Hepatocyte (in vitro differentiated cells): ENCODE measurements around the gene SAFB2. TPM values are rescaled to one million over a fixed set of nuclear protein-coding genes. Genes with fewer than 3 reads are reported as not detected.

Experiments used
- DNase-seq: peaks from one replicate; pipeline ENCODE4 v3.0.0-alpha.2; 2016; ENCODE audit warnings: low spot score
- H2AFZ ChIP-seq: fragments of 200-600 bp; sonication (generic); 2 replicates; pipeline ENCODE4 v1.6.0; 2016; ENCODE audit warnings: antibody characterized with exemption, mild to moderate bottlenecking
- H3K27ac ChIP-seq: fragments of 200-600 bp; sonication (generic); 2 replicates; pipeline ENCODE4 v1.5.1; 2016; ENCODE audit warnings: mild to moderate bottlenecking
- H3K27me3 ChIP-seq: fragments of 200-600 bp; sonication (generic); 2 replicates; pipeline ENCODE4 v1.6.1; 2016
- H3K36me3 ChIP-seq: fragments of 200-600 bp; sonication (generic); replicated peaks from 2 replicates; pipeline ENCODE4 v1.5.1; 2016; ENCODE audit warnings: low read depth; ENCODE audit not compliant: insufficient read depth
- H3K4me1 ChIP-seq: fragments of 200-600 bp; sonication (generic); 2 replicates; pipeline ENCODE4 v1.5.1; 2016; ENCODE audit warnings: mild to moderate bottlenecking, moderate library complexity; ENCODE audit not compliant: insufficient read depth
- H3K4me2 ChIP-seq: fragments of 200-600 bp; sonication (generic); 2 replicates; pipeline ENCODE4 v1.6.0; 2016
- H3K4me3 ChIP-seq: fragments of 200-600 bp; sonication (generic); 2 replicates; pipeline ENCODE4 v1.5.1; 2016; ENCODE audit warnings: mild to moderate bottlenecking
- H3K79me2 ChIP-seq: fragments of 200-600 bp; sonication (generic); 2 replicates; pipeline ENCODE4 v1.6.0; 2017; ENCODE audit warnings: mild to moderate bottlenecking
- H3K9me2 ChIP-seq: fragments of 200-600 bp; sonication (generic); replicated peaks from 2 replicates; pipeline ENCODE4 v1.6.0; 2017; ENCODE audit warnings: mild to moderate bottlenecking; ENCODE audit not compliant: insufficient read depth
- H3K9me3 ChIP-seq: fragments of 200-600 bp; sonication (generic); 2 replicates; pipeline ENCODE4 v1.5.1; 2016; ENCODE audit warnings: low read depth, mild to moderate bottlenecking
- H4K20me1 ChIP-seq: fragments of 200-600 bp; sonication (generic); 2 replicates; pipeline ENCODE4 v1.6.0; 2016; ENCODE audit warnings: mild to moderate bottlenecking; ENCODE audit not compliant: insufficient read depth, poor library complexity, severe bottlenecking
- EZH2 ChIP-seq: fragments of 200-600 bp; sonication (generic); IDR thresholded peaks from 2 replicates; pipeline ENCODE4 v1.6.1; 2016; ENCODE audit warnings: antibody characterized with exemption, mild to moderate bottlenecking, borderline replicate concordance
- EZH2phosphoT487 ChIP-seq: fragments of 200-600 bp; sonication (generic); IDR thresholded peaks from one replicate; pipeline ENCODE4 v1.6.1; 2018; ENCODE audit warnings: antibody characterized with exemption, mild to moderate bottlenecking, low read depth, moderate library complexity; ENCODE audit not compliant: unreplicated experiment, severe bottlenecking
- WGBS: methylation state at CpG from one replicate; pipeline ENCODE4 v1.1.6; 2016; ENCODE audit warnings: low lambda C conversion rate; ENCODE audit errors: missing lambda C conversion rate; 5-methylcytosine and 5-hydroxymethylcytosine counted together
- polyA plus RNA-seq: library from polyadenylated mRNA; unstranded; fragments of >200 nt; fragmentation: Nextera tagmentation; extraction: Ambion mirVana; gene quantifications from 2 replicates; pipeline ENCODE4 v1.2.1, GENCODE V29; 2016
- total RNA-seq: library from RNA; depleted of rRNA; stranded (reverse); fragments of >200 nt; gene quantifications from 2 replicates; pipeline ENCODE4 v1.2.3, GENCODE V29; 2014
- TF ChIP-seq, protein P1 (sequence below): fragments of 200-600 bp; sonication (generic); IDR thresholded peaks from 2 replicates; pipeline ENCODE4 v1.5.1; 2016; ENCODE audit warnings: antibody characterized with exemption, mild to moderate bottlenecking; ENCODE audit not compliant: poor library complexity

Gene SAFB2
- total and polyA plus RNA-seq, 2 experiments from 2014 or later: 21.1 to 42.6 TPM

DNA sequence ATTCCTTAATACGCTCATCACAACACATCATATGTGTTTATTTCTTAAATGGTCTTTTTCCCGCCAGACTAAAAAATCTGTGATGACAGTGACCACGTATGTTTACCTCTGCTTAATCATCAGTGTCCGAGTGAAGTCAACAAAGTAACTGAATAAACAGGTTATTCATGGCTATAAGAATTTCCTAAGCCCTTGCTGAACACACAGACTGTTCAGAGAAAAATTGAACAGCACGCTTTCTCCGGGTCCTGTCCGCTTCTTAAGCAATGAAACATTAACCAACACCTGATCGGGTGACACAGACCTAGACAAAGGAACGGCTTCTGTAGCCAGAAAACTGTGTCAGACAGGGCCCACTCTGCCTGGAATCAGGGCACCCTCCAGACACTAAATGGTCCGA is 14.3 kb downstream of the SAFB2 start:
- no peaks in the 10 kb centered on the region for H3K9me2 ChIP-seq
- TF ChIP-seq EZH2: no peak
- TF ChIP-seq, protein P1, sequence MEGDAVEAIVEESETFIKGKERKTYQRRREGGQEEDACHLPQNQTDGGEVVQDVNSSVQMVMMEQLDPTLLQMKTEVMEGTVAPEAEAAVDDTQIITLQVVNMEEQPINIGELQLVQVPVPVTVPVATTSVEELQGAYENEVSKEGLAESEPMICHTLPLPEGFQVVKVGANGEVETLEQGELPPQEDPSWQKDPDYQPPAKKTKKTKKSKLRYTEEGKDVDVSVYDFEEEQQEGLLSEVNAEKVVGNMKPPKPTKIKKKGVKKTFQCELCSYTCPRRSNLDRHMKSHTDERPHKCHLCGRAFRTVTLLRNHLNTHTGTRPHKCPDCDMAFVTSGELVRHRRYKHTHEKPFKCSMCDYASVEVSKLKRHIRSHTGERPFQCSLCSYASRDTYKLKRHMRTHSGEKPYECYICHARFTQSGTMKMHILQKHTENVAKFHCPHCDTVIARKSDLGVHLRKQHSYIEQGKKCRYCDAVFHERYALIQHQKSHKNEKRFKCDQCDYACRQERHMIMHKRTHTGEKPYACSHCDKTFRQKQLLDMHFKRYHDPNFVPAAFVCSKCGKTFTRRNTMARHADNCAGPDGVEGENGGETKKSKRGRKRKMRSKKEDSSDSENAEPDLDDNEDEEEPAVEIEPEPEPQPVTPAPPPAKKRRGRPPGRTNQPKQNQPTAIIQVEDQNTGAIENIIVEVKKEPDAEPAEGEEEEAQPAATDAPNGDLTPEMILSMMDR: no peak
- WGBS: 83% methylated on average over 10 of the region's 10 CpGs
- H3K4me2 ChIP-seq: no peak overlapping the region
- H3K4me1 ChIP-seq: no peaks in the 10 kb centered on the region
- no peaks in the 10 kb centered on the region for H3K36me3 ChIP-seq
- peaks cover 8% of the 10 kb centered on the region for H4K20me1 ChIP-seq
- H3K9me3 ChIP-seq: no peaks in the 10 kb centered on the region
- H3K27ac ChIP-seq: no peak overlapping the region
- no peak overlapping the region for H3K4me3 ChIP-seq
- no peak for DNase-seq
- no peaks in the 10 kb centered on the region for H3K27me3 ChIP-seq
- no peak overlapping the region for H2AFZ ChIP-seq
- H3K79me2 ChIP-seq: peaks cover 18% of the 10 kb centered on the region

- Histone ChIP-seq H3K27me3 (no peaks in the 10 kb centered on the region), H2AFZ (no peak overlapping the region), H3K4me2 (no peak overlapping the region), H3K9me2 (no peaks in the 10 kb centered on the region), H4K20me1 (peaks cover 8% of the 10 kb centered on the region), H3K79me2 (peaks cover 18% of the 10 kb centered on the region), H3K4me3 (no peak overlapping the region), H3K36me3 (no peaks in the 10 kb centered on the region), H3K4me1 (no peaks in the 10 kb centered on the region), H3K27ac (no peak overlapping the region), H3K9me3 (no peaks in the 10 kb centered on the region)
- no peak for TF ChIP-seq EZH2phosphoT487
- TF ChIP-seq EZH2: no peak
- TF ChIP-seq, protein P1: no peak
- DNase-seq: no peak
- 94% methylated on average over 16 of the region's 16 CpGs for WGBS
These were observed 15.0 kb downstream of the SAFB2 start for GRCh38 chr19:5607318-5608275.

DNA sequence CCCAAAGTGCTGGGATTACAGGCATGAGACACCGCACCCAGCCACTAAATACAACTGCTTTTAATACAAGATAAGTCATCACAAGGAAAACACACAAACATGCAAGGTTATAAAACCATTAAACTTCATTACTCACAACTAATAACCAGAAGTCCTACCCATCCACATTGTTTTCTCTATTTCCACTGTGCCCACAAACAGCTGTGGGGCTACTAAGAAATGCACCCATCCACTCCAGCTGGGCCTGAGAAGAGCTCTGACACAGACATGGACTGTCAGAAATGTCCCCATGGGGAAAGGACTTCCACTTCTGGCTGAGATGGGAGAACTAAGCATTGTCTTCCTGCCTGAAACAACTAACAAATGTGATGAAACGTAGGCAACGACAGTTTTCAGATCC is 17.2 kb downstream of the SAFB2 start:
- TF ChIP-seq EZH2phosphoT487: no peak
- TF ChIP-seq EZH2: no peak
- TF ChIP-seq, protein P1: no peak
- Histone ChIP-seq H3K9me3 (no peaks in the 10 kb centered on the region), H3K4me1 (no peaks in the 10 kb centered on the region), H3K27me3 (no peaks in the 10 kb centered on the region), H4K20me1 (peaks cover 11% of the 10 kb centered on the region), H3K79me2 (peaks cover 18% of the 10 kb centered on the region), H3K4me3 (no peak overlapping the region), H3K36me3 (no peaks in the 10 kb centered on the region), H3K4me2 (no peak overlapping the region), H3K27ac (no peak overlapping the region), H2AFZ (no peak overlapping the region), H3K9me2 (no peaks in the 10 kb centered on the region)
- DNase-seq: no peak
- 91% methylated on average over 3 of the region's 3 CpGs for WGBS
